Loucy (cell line): Measurements from ENCODE around the gene ATXN2.

Experiments
- H2AFZ ChIP-seq: fragments of 200-600 bp; sonication (generic); 2 replicates; pipeline ENCODE4 v1.6.0; 2016; ENCODE audit warnings: antibody characterized with exemption, mild to moderate bottlenecking, low read length, moderate library complexity
- H3F3A ChIP-seq: fragments of 200-600 bp; 2 replicates; pipeline ENCODE4 v1.6.0; 2016; ENCODE audit warnings: antibody characterized with exemption, low read depth, mild to moderate bottlenecking
- H3K27me3 ChIP-seq: fragments of 200-600 bp; sonication (generic); 2 replicates; pipeline ENCODE4 v1.6.1; 2014; ENCODE audit warnings: low read length, mild to moderate bottlenecking; ENCODE audit not compliant: insufficient read depth, poor library complexity, severe bottlenecking
- H3K36me3 ChIP-seq: fragments of 200-600 bp; sonication (generic); 2 replicates; pipeline ENCODE4 v1.6.1; 2016; ENCODE audit warnings: low read length; ENCODE audit not compliant: insufficient read depth
- H3K4me1 ChIP-seq: fragments of 200-600 bp; sonication (generic); 2 replicates; pipeline ENCODE4 v1.5.1; 2014; ENCODE audit warnings: low read length, mild to moderate bottlenecking; ENCODE audit not compliant: insufficient read depth, poor library complexity, severe bottlenecking
- H3K4me2 ChIP-seq: fragments of 200-600 bp; sonication (generic); 2 replicates; pipeline ENCODE4 v1.6.0; 2014; ENCODE audit warnings: antibody characterized with exemption, low read length, low read depth, mild to moderate bottlenecking; ENCODE audit not compliant: poor library complexity, severe bottlenecking
- H3K4me3 ChIP-seq: fragments of 200-600 bp; sonication (generic); 2 replicates; pipeline ENCODE4 v1.5.1; 2014; ENCODE audit warnings: low read length, mild to moderate bottlenecking, mixed read lengths; ENCODE audit not compliant: poor library complexity, severe bottlenecking
- H3K79me2 ChIP-seq: fragments of 200-600 bp; sonication (generic); 2 replicates; pipeline ENCODE4 v1.6.1; 2014; ENCODE audit warnings: low read length; ENCODE audit not compliant: insufficient read depth
- H3K9ac ChIP-seq: fragments of 200-600 bp; sonication (generic); 2 replicates; pipeline ENCODE4 v1.6.0; 2014; ENCODE audit warnings: mild to moderate bottlenecking, low read depth, low read length, moderate library complexity; ENCODE audit not compliant: poor library complexity, severe bottlenecking
- H3K9me2 ChIP-seq: fragments of 200-600 bp; sonication (generic); replicated peaks from 2 replicates; pipeline ENCODE4 v1.6.1; 2016; ENCODE audit warnings: low read depth, low read length, mixed read lengths
- H3K9me3 ChIP-seq: fragments of 200-600 bp; sonication (generic); 2 replicates; pipeline ENCODE4 v1.6.1; 2014; ENCODE audit warnings: mild to moderate bottlenecking, antibody characterized with exemption, low read length, low read depth; ENCODE audit not compliant: insufficient read depth
- H4K20me1 ChIP-seq: fragments of 200-600 bp; sonication (generic); 2 replicates; pipeline ENCODE4 v1.6.0; 2014; ENCODE audit warnings: antibody characterized with exemption, low read length, mild to moderate bottlenecking; ENCODE audit not compliant: insufficient read depth, poor library complexity, severe bottlenecking
- EZH2phosphoT487 ChIP-seq: fragments of 200-600 bp; IDR thresholded peaks from 2 replicates; pipeline ENCODE4 v1.6.1; 2018; ENCODE audit warnings: antibody characterized with exemption, mild to moderate bottlenecking, moderate library complexity, borderline replicate concordance
- TF ChIP-seq, protein P1 (sequence below): fragments of 200-600 bp; sonication (generic); conservative IDR thresholded peaks from 2 replicates; pipeline ENCODE4 v1.5.1; 2014; ENCODE audit warnings: mild to moderate bottlenecking, antibody characterized with exemption, low read length

Gene ATXN2

DNA sequence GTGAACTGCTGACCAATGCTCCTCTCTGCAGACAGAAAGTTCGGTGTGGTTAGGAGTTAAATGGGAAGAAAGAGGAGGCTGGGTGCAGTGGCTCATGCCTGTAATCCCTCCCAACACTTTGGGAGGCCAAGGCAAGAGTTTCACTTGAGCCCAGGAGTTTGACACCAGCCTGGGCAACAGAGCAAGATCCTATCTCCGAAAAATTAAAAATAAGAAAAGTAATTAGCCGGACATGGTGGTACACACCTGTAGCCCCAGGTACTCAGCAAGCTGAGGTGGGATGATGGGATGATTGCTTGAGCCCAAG lies 19.0 kb downstream of the ATXN2 start:
- TF ChIP-seq, protein P1, sequence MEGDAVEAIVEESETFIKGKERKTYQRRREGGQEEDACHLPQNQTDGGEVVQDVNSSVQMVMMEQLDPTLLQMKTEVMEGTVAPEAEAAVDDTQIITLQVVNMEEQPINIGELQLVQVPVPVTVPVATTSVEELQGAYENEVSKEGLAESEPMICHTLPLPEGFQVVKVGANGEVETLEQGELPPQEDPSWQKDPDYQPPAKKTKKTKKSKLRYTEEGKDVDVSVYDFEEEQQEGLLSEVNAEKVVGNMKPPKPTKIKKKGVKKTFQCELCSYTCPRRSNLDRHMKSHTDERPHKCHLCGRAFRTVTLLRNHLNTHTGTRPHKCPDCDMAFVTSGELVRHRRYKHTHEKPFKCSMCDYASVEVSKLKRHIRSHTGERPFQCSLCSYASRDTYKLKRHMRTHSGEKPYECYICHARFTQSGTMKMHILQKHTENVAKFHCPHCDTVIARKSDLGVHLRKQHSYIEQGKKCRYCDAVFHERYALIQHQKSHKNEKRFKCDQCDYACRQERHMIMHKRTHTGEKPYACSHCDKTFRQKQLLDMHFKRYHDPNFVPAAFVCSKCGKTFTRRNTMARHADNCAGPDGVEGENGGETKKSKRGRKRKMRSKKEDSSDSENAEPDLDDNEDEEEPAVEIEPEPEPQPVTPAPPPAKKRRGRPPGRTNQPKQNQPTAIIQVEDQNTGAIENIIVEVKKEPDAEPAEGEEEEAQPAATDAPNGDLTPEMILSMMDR: no peak
- TF ChIP-seq EZH2phosphoT487: no peak
- H2AFZ ChIP-seq: no peak overlapping the region
- 0 out of 2 replicates have a peak, but pooled peaks cover 3% of the 10 kb centered on the region for H3F3A ChIP-seq
- H3K9me2 ChIP-seq: no peaks in the 10 kb centered on the region
- H3K79me2 ChIP-seq: peaks cover 94% of the 10 kb centered on the region
- H4K20me1 ChIP-seq: peaks cover 33% of the 10 kb centered on the region
- no peak overlapping the region for H3K4me2 ChIP-seq
- H3K4me3 ChIP-seq: no peak overlapping the region
- no peak overlapping the region for H3K9ac ChIP-seq
- peaks cover 9% of the 10 kb centered on the region for H3K4me1 ChIP-seq
- H3K36me3 ChIP-seq: peaks cover 6% of the 10 kb centered on the region; the same call in 1 of the 2 replicates
- no peaks in the 10 kb centered on the region for H3K27me3 ChIP-seq
- no peaks in the 10 kb centered on the region for H3K9me3 ChIP-seq

DNA sequence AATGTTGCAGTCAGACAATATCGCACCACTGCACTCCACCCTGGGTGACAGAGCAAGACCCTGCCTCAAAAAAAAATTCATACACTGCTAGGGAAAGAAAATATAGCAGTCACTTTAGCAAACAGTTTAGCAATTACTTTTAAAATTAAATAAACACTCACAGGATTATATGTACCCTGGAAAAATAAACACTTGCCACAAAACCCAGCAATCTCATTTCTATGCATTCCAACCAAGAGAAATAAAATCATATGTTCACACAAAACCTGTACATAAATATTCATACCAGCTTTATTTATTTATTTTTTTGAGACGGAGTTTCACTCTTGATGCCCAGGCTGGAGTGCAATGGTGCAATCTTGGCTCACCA lies 20.2 kb downstream of the ATXN2 start:
- H4K20me1 ChIP-seq: peaks cover 32% of the 10 kb centered on the region
- H3K9me2 ChIP-seq: no peaks in the 10 kb centered on the region
- H3K9ac ChIP-seq: no peak overlapping the region
- H3K4me1 ChIP-seq: peaks cover 9% of the 10 kb centered on the region
- TF ChIP-seq, protein P1: no peak
- no peak for TF ChIP-seq EZH2phosphoT487
- no peak overlapping the region for H3K4me2 ChIP-seq
- no peaks in the 10 kb centered on the region for H3K9me3 ChIP-seq
- H3K27me3 ChIP-seq: no peaks in the 10 kb centered on the region
- H2AFZ ChIP-seq: no peak overlapping the region
- 0 out of 2 replicates have a peak, but pooled peaks cover 3% of the 10 kb centered on the region for H3F3A ChIP-seq
- H3K79me2 ChIP-seq: peaks cover 94% of the 10 kb centered on the region
- peaks cover 6% of the 10 kb centered on the region; the same call in 1 of the 2 replicates for H3K36me3 ChIP-seq
- H3K4me3 ChIP-seq: no peak overlapping the region

DNA sequence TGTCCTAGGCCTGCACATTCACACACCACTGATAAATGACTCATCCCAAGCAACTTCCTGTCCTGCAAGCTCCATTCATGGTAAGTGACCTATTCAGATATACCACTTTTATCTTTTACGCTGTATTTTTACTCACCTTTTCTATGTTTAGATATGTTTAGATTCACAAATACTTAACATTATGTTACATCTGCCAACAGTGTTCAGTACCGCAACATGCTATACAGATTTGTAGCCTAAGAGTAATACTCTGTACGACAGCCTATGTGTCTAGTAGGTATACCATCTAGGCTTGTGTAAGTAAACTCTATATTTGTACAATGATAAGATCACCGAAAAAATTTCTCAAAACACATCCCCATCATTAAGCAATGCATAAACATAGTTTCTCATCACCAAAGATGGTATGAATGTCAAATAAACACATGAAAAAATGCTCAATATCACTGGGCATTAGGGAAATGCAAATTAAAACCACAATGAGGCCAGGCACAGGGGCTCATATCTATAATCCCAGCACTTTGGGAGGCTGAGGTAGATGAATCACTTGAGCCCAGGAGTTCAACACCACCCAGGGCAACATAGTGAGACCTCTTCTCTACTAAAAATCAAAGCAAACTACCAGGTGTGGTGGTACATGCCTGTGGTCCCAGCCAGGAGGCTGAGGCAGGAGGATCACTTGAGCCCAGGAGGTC lies 20.7 kb downstream of the ATXN2 start:
- no peak overlapping the region for H3K4me2 ChIP-seq

More for the DNA sequence above, 20.7 kb downstream of the ATXN2 start:
- no peak overlapping the region for H2AFZ ChIP-seq
- H3K4me3 ChIP-seq: no peak overlapping the region
- 0 out of 2 replicates have a peak, but pooled peaks cover 3% of the 10 kb centered on the region for H3F3A ChIP-seq
- H4K20me1 ChIP-seq: peaks cover 30% of the 10 kb centered on the region
- H3K9me2 ChIP-seq: no peaks in the 10 kb centered on the region
- H3K27me3 ChIP-seq: no peaks in the 10 kb centered on the region
- TF ChIP-seq, protein P1: no peak
- TF ChIP-seq EZH2phosphoT487: no peak
- H3K4me1 ChIP-seq: peaks cover 9% of the 10 kb centered on the region
- H3K79me2 ChIP-seq: peaks cover 94% of the 10 kb centered on the region
- no peak overlapping the region for H3K9ac ChIP-seq
- H3K9me3 ChIP-seq: no peaks in the 10 kb centered on the region
- H3K36me3 ChIP-seq: peaks cover 6% of the 10 kb centered on the region; the same call in 1 of the 2 replicates
